ENCODE results near the gene MARCHF3.
"Not testable (repeated sequence)": the region's sequence is repeated elsewhere in the genome, so short reads cannot be mapped to it uniquely, and the experiment has no call there.

MARCHF3 gene

DNA sequence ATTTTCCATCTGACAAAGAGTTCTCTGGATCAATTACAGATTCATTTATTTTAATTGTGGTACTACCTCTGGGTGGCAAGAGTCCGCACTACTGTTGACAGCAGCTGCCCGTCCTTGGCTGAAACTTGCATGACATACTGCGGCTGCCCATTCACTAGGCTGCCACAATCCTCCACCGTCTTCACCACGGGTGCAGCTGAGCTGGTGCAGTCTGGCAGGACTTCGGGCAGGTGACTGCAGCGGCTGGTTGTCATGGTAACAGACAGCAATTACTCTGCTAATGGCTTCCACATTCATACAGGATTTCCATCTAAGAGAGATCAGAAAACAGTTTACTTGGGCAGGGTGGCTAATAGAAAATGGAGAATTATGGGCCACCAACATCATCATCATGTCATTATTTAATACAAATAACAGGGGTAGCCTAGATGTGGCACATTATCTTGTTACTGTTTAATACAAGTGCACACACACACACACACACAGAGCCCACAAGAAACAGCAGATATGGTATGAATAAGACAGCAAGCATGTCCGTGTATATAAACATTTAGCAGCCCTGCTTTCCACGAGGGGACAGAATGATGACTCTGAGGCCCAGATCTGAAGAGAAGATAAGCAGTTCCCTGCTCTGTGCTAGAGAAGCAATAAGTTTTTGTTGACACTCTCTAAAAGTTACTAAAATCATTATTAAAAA is 112.3 kb downstream of the MARCHF3 start:
- DNase-seq (ENCODE audit: low read depth) = peak; percentile 56

DNA sequence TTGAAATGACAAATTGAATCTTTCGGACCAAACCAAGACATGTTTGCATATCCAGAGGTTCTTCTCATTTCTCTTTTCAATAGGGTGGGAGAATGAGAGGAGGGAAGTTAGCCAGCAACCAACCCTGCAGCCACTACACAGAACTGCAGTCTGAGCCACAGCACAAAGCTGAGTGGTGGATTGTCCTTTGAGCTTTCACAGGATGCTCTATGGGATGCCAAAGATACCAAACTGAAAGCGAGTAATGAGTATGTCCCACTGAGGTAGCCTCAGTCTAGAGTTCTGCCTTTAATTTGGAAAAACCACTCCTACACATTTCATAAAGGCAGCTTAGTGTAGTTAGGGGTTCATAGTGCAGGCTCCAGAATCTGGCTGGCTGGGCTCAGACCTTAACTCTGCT is 114.9 kb downstream of the MARCHF3 start:
- no peak for DNase-seq (ENCODE audit: low read depth)

DNA sequence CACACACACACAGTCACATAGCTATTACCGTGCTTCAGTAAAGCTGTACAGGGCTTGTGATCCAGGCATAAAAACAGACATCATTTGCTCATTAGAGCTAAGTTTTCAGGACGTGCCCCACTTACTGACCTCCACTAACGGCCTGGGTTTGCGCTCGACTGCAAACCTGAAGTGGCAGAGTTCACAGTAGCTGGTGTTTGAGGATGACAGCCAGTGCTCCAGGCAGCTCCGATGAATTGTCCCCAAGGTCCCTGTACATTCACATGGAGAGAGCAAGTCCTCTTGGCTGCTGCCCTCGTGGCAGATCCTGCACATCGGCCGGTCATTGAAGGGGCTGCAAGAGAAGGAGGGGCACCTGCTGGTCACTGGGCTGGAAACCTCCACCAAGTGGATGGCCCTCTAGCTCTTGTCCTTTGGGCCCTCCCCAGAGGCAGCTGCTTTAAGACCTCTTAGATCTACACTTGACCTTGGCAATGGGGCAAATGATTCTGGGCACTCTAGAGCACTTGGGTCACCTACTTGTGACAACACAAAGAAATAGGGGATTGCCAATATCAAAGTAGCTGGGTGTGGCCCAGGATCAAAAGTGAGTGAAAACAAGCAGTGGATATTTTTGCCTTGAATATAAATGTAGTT is 115.4 kb downstream of the MARCHF3 start:
- no peak for DNase-seq (ENCODE audit: low read depth)

DNA sequence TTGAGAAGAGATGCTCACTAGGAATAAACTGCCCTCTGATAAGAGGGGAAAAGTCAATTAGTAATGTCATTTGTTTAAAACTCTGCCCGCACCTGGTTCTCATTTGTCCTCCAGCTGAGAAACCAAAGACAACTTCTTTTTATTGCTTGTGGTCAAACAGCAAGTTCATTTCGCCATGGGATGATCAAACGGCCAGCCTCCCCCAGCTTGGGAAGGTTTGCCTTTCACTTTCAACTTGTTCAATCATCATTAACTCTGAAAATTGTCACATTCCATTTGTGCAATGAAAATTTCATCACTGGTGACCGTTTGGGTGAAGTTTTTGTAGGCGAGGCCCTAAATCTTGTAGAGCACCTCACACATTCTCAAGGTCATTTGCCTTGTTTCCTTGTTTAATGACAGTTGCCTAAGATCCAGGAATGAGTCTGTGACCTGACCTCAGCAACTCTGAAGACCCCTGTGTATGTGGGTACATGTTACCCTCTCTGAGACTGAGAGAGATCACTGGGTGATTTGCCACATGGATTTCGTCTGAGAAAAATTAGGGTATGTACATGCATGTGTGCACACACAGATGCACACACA is 117.7 kb downstream of the MARCHF3 start:
- DNase-seq (ENCODE audit: low read depth) = no peak

GRCh38 chr5:126911986-126912385 is 118.4 kb downstream of the MARCHF3 start:
- DNase-seq (ENCODE audit: low read depth) = no peak

- no peak for DNase-seq (ENCODE audit: low read depth)
Observed at GRCh38 chr5:126909856-126910255, 120.5 kb downstream of the MARCHF3 start.

DNA sequence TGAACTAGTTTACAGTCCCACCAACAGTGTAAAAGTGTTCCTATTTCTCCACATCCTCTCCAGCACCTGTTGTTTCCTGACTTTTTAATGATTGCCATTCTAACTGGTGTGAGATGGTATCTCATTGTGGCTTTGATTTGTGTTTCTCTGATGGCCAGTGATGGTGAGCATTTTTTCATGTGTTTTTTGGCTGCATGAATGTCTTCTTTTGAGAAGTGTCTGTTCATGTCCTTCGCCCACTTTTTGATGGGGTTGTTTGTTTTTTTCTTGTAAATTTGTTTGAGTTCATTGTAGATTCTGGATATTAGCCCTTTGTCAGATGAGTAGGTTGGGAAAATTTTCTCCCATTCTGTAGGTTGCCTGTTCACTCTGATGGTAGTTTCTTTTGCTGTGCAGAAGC is 126.0 kb downstream of the MARCHF3 start:
- not testable (repeated sequence) for DNase-seq (ENCODE audit: low read depth)

DNA sequence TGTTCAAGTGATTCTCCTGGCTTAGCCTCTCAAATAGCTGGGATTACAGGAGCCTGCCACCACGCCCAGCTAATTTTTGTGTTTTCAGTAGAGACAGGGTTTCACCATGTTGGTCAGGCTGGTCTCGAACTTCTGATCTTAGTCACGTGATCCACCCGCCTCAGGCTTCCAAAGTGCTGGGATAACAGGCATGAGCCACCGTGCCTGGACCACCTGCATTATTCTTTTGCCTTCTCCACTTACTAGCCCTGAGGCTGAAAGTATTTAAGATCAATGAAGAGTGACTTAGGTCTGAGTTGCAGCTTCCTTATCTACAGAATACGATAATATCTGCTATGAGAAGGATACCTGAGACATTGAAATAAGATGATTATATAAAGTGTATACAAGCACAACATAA is 129.6 kb downstream of the MARCHF3 start:
- no peak for DNase-seq (ENCODE audit: low read depth)

GRCh38 chr5:126899476-126899875 is 130.9 kb downstream of the MARCHF3 start:
- no peak for DNase-seq (ENCODE audit: low read depth)

GRCh38 chr5:126897851-126898630 is 132.3 kb downstream of the MARCHF3 start:
- DNase-seq (ENCODE audit: low read depth) = no peak

DNA sequence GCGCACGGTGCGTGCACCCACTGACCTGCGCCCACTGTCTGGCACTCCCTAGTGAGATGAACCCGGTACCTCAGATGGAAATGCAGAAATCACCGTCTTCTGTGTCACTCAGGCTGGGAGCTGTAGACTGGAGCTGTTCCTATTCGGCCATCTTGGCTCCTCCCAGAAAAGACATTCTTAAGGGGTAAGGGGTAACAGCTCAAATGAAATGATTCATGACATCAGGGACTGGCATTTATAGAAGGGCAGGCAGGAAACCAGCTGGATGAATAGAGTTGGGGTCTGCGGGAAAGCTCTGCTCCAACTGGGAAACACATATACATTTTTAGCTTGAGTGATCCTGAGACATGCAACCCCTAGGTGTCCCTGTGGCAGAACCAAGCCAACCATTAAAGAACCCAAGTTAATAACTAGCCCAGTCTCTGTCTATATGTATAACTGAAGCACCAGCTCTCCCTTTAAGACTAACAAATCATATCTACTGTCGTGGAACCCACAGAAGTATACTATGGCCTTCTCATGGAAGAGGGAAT is 134.1 kb downstream of the MARCHF3 start:
- no peak for DNase-seq (ENCODE audit: low read depth)

DNA sequence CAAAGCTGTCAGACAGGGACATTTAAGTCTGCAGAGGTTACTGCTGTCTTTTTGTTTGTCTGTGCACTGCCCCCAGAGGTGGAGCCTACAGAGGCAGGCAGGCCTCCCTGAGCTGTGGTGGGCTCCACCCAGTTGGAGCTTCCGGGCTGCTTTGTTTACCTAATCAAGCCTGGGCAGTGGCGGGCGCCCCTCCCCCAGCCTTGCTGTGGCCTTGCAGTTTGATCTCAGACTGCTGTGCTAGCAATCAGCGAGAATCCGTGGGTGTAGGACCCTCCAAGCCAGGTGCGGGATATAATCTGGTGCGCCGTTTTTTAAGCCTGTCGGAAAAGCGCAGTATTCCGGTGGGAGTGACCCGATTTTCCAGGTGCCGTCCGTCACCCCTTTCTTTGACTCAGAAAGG is 134.6 kb downstream of the MARCHF3 start:
- DNase-seq (ENCODE audit: low read depth) = not testable (repeated sequence)

GRCh38 chr5:126890414-126890813 is 139.9 kb downstream of the MARCHF3 start:
- not testable (repeated sequence) for DNase-seq (ENCODE audit: low read depth)

DNA sequence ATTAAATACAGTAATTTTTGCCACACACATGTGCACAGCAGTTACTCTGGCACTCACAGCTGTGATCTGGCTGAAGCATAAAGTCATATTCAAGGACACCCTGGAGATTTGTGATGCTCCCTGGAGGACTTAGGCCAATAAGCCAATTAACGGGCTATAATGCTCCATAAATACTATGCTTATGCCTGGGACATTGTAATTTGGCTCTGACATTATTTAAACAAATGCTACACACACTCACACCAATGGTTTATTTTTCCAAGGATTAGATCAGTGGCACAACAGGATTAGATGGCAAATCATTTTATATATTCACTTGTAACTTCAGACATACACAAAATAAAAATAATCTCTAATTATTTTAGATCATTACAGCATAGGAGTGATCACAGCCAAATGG is 142.2 kb downstream of the MARCHF3 start:
- no peak for DNase-seq (ENCODE audit: low read depth)

DNA sequence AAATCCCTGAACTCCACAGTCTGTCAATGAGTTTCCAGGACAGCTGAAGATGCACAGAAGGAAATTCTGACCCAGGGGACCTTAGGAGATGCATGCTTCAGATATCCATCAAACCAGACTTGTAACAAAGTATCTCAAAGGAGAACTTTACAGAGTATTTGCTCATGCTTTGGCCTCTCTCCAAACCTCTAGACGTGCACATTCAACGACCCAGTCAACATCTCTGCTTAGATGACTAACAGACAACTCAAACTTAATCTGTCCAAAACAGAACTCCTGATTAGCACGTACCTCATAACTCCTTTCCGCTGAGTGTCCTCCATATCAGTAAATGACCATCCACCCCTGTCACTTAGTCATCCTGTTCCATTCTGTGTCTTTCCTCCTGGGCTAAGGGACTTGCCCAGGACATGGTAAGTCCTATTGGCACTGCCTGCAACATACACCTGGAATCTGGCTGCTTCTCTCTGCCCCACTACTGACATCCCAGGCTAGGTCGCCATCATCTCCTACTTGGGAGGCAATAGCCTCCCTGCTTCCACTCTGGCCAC is 146.0 kb downstream of the MARCHF3 start:
- peak; percentile 82 for DNase-seq (ENCODE audit: low read depth)

DNA sequence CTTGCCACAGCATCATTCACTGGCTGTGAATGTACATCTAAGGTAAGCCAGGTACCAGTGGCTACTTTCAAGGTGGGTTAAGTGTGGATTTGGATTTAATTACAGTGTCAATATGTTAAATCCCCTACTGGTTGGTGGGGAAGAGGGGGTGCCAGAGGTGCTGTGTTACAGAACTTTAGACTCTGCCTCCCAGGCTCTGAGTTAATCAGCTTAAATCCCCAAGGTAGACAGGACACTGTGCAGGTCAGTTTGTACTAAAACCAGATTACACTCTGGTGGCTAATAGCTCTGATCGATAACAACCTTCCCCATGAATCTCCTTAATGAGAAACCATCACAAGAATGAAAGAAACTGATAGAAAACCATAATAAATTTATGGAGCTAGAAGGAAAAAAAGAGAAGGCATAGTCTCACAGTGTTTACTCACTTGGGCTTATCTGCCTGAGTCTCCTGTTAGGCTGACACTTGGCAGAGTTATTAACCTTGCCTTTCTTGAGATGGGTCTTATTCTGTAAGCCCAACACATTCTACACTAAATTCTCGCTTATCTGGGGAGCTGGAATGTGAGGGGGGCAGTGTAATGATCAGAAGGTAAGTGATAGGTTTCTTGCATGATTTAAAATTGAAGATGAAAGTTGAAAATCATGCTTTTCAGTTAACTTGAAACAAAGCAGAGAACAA is 146.7 kb downstream of the MARCHF3 start:
- DNase-seq (ENCODE audit: low read depth) = no peak

DNA sequence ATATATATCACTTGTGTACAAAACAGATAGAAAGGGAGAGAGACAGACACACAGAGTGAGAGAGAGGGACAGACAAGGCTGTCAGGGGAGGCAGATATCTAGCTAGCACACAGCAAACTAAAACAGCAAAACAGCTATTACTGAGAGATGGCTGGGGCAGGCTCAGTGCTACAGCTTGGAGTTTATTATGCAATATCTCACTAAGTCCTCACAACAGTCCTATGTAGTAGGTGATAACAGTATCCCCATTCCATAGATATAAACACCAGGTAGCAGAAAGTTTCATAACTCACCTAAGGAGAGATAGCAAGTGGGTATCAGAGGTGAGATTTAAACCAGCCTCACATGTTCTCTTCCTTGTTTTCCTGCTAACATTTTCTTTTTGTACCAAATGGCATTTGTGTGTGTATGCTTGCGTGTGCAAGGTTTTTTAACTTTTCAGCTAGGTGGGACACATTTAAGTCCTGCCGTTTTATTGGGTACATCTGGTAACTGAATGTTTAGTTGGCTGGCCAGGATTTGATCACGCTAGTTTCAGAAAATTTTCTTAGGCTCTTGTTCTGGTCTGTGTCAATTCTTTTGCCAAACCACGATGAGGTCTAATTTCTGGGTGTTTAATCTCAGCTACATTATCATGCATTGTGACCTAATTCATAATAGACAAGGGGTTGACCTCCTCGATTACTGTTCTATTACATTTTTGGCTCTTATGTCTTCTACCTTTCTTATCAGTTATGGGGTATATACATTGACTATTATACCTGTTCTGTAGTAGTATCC is 148.3 kb downstream of the MARCHF3 start:
- DNase-seq (ENCODE audit: low read depth) = no peak

- DNase-seq (ENCODE audit: low read depth) = no peak
Observed at GRCh38 chr5:126878634-126879033, 151.7 kb downstream of the MARCHF3 start.

DNA sequence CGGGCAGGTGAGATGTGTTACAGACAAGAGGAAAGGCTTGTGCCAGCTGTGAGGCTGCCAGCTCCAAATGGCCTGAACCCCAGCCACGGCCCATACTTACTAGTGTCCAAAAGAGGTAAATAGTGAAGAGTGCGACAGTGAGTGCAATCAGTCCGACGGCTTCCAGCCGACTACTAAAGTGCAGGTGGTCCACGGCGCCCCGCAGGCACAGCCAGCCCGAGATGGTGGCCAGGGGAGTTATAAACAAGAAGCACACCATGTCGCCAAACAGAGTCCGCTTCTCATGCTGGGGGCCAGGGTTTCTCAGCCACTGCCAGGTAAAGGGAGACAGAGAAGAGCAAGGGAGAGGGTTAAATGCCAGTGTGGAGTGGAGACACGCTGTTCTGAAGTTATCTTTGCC is 152.3 kb downstream of the MARCHF3 start:
- DNase-seq (ENCODE audit: low read depth) = no peak

DNA sequence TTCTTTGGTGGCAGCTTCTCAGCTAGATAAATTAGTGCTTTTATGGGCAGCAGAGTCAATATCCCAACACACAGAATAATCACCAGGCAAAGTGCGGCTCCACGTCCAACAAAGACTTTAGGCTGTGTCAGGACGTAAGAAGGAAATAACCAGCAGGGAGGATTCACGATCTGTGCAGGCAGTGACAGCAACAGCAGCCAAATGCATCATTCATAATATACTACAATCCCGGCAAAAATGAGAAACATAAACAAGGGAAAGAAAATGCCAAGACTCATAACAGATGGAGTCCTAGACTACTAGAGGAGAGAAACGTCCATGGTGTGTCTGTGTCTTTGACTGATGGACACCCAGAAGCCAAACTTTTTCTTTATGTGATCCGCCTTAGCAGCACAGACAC is 152.8 kb downstream of the MARCHF3 start:
- no peak for DNase-seq (ENCODE audit: low read depth)

DNA sequence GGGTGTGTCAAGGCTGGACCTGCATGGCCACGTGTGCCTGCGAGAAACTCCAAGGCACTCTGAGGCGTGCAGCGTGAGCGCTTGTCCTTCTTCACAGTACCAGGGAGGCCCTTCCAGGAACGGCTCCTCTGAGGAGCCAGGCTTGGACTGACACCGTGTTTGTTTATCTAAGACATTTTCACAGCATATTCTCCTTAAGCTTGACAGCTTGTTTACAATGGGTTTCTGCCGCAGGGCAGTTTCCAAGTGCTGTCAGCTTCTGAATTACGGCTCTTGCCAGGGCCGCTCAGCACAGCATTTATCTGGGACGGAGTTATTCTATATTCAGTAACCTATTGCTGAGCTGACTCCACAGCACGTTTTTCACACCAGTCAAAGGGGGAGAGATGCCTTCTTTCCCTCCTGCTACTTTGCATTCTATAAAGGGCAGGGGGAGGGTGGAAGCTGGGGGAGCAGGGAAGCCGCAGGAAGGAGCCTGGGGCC is 155.0 kb downstream of the MARCHF3 start:
- DNase-seq (ENCODE audit: low read depth) = no peak

Measured in non-pigmented ciliary epithelial cell (primary cell).